Measurements from ENCODE around the gene ARSA.

GRCh38 chr22:50581031-50581949 lies 46.7 kb downstream of the ARSA start:
- TF ChIP-seq CTCF (IDR thresholded peaks at IDR 0.05; ENCODE audit: low read depth, low read length, missing input control) = no peak
- TF ChIP-seq RAD21 (IDR thresholded peaks at IDR 0.05) = no peak
- TF ChIP-seq SP1 (IDR thresholded peaks at IDR 0.05) = no peak
- TF ChIP-seq TAF1 (conservative IDR thresholded peaks at IDR 0.05) = no peak
- TF ChIP-seq, protein P1, sequence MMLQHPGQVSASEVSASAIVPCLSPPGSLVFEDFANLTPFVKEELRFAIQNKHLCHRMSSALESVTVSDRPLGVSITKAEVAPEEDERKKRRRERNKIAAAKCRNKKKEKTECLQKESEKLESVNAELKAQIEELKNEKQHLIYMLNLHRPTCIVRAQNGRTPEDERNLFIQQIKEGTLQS (IDR thresholded peaks at IDR 0.05) = no peak
- TF ChIP-seq, protein P2, sequence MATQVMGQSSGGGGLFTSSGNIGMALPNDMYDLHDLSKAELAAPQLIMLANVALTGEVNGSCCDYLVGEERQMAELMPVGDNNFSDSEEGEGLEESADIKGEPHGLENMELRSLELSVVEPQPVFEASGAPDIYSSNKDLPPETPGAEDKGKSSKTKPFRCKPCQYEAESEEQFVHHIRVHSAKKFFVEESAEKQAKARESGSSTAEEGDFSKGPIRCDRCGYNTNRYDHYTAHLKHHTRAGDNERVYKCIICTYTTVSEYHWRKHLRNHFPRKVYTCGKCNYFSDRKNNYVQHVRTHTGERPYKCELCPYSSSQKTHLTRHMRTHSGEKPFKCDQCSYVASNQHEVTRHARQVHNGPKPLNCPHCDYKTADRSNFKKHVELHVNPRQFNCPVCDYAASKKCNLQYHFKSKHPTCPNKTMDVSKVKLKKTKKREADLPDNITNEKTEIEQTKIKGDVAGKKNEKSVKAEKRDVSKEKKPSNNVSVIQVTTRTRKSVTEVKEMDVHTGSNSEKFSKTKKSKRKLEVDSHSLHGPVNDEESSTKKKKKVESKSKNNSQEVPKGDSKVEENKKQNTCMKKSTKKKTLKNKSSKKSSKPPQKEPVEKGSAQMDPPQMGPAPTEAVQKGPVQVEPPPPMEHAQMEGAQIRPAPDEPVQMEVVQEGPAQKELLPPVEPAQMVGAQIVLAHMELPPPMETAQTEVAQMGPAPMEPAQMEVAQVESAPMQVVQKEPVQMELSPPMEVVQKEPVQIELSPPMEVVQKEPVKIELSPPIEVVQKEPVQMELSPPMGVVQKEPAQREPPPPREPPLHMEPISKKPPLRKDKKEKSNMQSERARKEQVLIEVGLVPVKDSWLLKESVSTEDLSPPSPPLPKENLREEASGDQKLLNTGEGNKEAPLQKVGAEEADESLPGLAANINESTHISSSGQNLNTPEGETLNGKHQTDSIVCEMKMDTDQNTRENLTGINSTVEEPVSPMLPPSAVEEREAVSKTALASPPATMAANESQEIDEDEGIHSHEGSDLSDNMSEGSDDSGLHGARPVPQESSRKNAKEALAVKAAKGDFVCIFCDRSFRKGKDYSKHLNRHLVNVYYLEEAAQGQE (IDR thresholded peaks at IDR 0.05) = no peak
- no peak for TF ChIP-seq YY1 (IDR thresholded peaks at IDR 0.05)
- no peak for TF ChIP-seq ZBTB33 (IDR thresholded peaks at IDR 0.05)
- no peak for TF ChIP-seq MAX (IDR thresholded peaks at IDR 0.05)
- no peak for TF ChIP-seq FOXA1 (IDR thresholded peaks at IDR 0.05)
- no peak for TF ChIP-seq GABPA (IDR thresholded peaks at IDR 0.05 in 1 of 2, conservative IDR thresholded peaks at IDR 0.05 in 1 of 2)
- no peak for TF ChIP-seq JUND (IDR thresholded peaks at IDR 0.05)
- no peak for TF ChIP-seq RXRA (IDR thresholded peaks at IDR 0.05)
- no peak for TF ChIP-seq EGR1 (IDR thresholded peaks at IDR 0.05; ENCODE audit: low read depth in 2 of 2)
